ENCODE measurements around the gene SRBD1. TPM values are rescaled to one million over a fixed set of nuclear protein-coding genes. Genes with fewer than 3 reads are reported as not detected.

Gene SRBD1
- total and polyA plus RNA-seq, 8 donors, result 13.4 to 20.0 (median 17.6) TPM

- Histone ChIP-seq H3K4me3 (no peak overlapping the region), H3K27me3 (no peaks in the 10 kb centered on the region), H3K9me3 (no peaks in the 10 kb centered on the region), H3K4me1 (no peaks in the 10 kb centered on the region), H3K27ac (no peak overlapping the region), H3K36me3 (no peaks in the 10 kb centered on the region)
- ATAC-seq, result no peak
- TF ChIP-seq, protein P1, sequence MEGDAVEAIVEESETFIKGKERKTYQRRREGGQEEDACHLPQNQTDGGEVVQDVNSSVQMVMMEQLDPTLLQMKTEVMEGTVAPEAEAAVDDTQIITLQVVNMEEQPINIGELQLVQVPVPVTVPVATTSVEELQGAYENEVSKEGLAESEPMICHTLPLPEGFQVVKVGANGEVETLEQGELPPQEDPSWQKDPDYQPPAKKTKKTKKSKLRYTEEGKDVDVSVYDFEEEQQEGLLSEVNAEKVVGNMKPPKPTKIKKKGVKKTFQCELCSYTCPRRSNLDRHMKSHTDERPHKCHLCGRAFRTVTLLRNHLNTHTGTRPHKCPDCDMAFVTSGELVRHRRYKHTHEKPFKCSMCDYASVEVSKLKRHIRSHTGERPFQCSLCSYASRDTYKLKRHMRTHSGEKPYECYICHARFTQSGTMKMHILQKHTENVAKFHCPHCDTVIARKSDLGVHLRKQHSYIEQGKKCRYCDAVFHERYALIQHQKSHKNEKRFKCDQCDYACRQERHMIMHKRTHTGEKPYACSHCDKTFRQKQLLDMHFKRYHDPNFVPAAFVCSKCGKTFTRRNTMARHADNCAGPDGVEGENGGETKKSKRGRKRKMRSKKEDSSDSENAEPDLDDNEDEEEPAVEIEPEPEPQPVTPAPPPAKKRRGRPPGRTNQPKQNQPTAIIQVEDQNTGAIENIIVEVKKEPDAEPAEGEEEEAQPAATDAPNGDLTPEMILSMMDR (IDR thresholded peaks at IDR 0.05), result no peak
- DNase-seq, result no peak
- intact Hi-C loops (cut with DNase I), result no loop called here
Measured at GRCh38 chr2:45439788-45440773, 171.0 kb downstream of the SRBD1 start.

- H3K27ac ChIP-seq, result no peak overlapping the region
- no peaks in the 10 kb centered on the region for H3K9me3 ChIP-seq
- no peaks in the 10 kb centered on the region for H3K4me1 ChIP-seq
- ATAC-seq, result no peak
- intact Hi-C loops (cut with DNase I), result no loop called here
- H3K4me3 ChIP-seq, result no peak overlapping the region
- H3K27me3 ChIP-seq, result no peaks in the 10 kb centered on the region
- DNase-seq, result no peak
- TF ChIP-seq, protein P1 (IDR thresholded peaks at IDR 0.05), result no peak
- H3K36me3 ChIP-seq, result no peaks in the 10 kb centered on the region
Measured at GRCh38 chr2:45438872-45439665, 172.0 kb downstream of the SRBD1 start.

- H3K36me3 ChIP-seq, result no peaks in the 10 kb centered on the region
- TF ChIP-seq, protein P1 (IDR thresholded peaks at IDR 0.05), result no peak
- H3K4me3 ChIP-seq, result no peak overlapping the region
- no peak overlapping the region for H3K27ac ChIP-seq
- ATAC-seq, result no peak
- H3K9me3 ChIP-seq, result no peaks in the 10 kb centered on the region
- H3K27me3 ChIP-seq, result no peaks in the 10 kb centered on the region
- H3K4me1 ChIP-seq, result no peaks in the 10 kb centered on the region
- intact Hi-C loops (cut with DNase I), result no loop called here
- no peak for DNase-seq
Measured at GRCh38 chr2:45436456-45436855, 174.6 kb downstream of the SRBD1 start.

- Histone ChIP-seq H3K9me3 (peaks cover 0 to 2% of the 10 kb centered on the region in 2 donors), H3K27me3 (no peaks in the 10 kb centered on the region), H3K27ac (no peak overlapping the region), H3K4me1 (no peaks in the 10 kb centered on the region), H3K36me3 (no peaks in the 10 kb centered on the region), H3K4me3 (no peak overlapping the region)
- intact Hi-C loops (cut with DNase I), result no loop called here
- DNase-seq (no peak), ATAC-seq (no peak)
- TF ChIP-seq, protein P1 (IDR thresholded peaks at IDR 0.05), result no peak
Measured at GRCh38 chr2:45435316-45435715, 175.8 kb downstream of the SRBD1 start.

DNA sequence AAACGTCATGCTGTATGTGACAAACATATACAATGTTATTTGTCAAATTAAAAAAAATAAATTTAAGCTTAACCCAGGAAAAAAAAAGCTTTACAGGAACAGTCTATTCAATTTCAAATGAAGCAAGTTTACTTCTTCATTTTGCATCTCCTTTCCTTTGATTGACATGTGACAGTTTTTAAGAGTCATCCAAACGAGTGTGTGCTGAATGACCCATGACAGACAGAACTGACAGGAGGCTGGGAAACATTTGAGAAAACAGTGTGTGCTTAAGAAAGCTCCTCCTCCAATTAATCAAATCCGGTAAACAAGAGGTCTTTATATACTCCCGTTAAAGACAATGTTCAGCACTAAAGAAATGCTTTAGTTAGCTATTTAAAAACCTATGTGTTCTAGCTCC lies 177.7 kb downstream of the SRBD1 start:
- H3K9me3 ChIP-seq, result peaks cover 0 to 2% of the 10 kb centered on the region in 2 donors
- no peak overlapping the region for H3K27ac ChIP-seq
- H3K4me1 ChIP-seq, result no peaks in the 10 kb centered on the region
- DNase-seq (no peak), ATAC-seq (no peak)
- intact Hi-C loops (cut with DNase I), result no loop called here
- TF ChIP-seq, protein P1 (IDR thresholded peaks at IDR 0.05), result no peak
- no peaks in the 10 kb centered on the region for H3K27me3 ChIP-seq
- H3K36me3 ChIP-seq, result no peaks in the 10 kb centered on the region
- no peak overlapping the region for H3K4me3 ChIP-seq

Measured in left lung (tissue), 10 donors.